Brain microvascular endothelial cell (primary cell): ENCODE measurements around the gene UGT2B15.
"Not testable (repeated sequence)": the region's sequence is repeated elsewhere in the genome, so short reads cannot be mapped to it uniquely, and the experiment has no call there.

Experiments
- DNase-seq: peaks from one replicate; pipeline ENCODE4 v3.0.0-alpha.2; 2020
- H3K27ac ChIP-seq: fragments of 250-450 bp; sonication (Bioruptor Pico); 2 replicates; pipeline ENCODE4 v1.5.1; 2020; ENCODE audit warnings: mild to moderate bottlenecking, moderate library complexity
- H3K27me3 ChIP-seq: fragments of 250-450 bp; sonication (Bioruptor Pico); replicated peaks from 2 replicates; pipeline ENCODE4 v1.5.1; 2020; ENCODE audit warnings: mild to moderate bottlenecking
- H3K36me3 ChIP-seq: fragments of 250-450 bp; sonication (Bioruptor Pico); replicated peaks from 2 replicates; pipeline ENCODE4 v1.5.1; 2020; ENCODE audit warnings: mild to moderate bottlenecking
- H3K4me3 ChIP-seq: 2 replicates; pipeline ENCODE4 v1.5.1; 2011; ENCODE audit warnings: low read depth, mild to moderate bottlenecking, control low read depth, low read length, moderate library complexity
- in situ Hi-C: cut with HindIII; loops from 2 replicates; pipeline ENCODE4 v1.10.0; 2017; ENCODE audit warnings: low sequenced_read_pairs, low pct_ligation_motif_present
- TF ChIP-seq, protein P1 (sequence below): IDR thresholded peaks from 2 replicates; pipeline ENCODE4 v1.5.1; 2011; ENCODE audit warnings: low read depth, mild to moderate bottlenecking, moderate library complexity, low read length, control low read depth, inconsistent platforms; ENCODE audit errors: missing control alignments

UGT2B15 gene

DNA sequence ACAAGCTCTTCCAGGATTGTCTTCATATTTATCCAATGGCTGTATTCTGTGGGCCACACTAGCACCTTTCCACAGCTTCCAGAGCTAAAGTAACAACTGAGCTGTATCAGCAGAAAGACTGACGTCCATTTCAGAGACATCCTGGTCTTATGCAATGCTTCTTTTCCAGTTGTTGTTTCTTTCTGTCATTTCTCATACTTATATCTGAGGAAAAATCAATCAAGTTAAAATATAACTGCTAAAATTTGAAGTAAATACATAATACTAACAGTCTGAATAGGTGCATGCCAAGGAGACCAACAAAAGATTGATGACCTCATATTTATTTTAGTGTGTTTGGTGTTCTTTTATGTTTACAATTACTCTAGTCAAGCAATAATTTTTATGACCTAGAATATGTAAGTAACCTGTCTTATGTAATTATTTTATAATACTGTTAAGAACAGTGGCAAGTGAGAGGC, at the start of gene UGT2B15:
Gene UGT2B15 (minus strand): TSS at position 174 of the 461 bp plus-strand sequence. CDS start 34 bp downstream, at position 140.
- H3K36me3 ChIP-seq, DNase-seq, H3K27ac ChIP-seq, H3K27me3 ChIP-seq, in situ Hi-C loops, H3K4me3 ChIP-seq: not testable (repeated sequence)

DNA sequence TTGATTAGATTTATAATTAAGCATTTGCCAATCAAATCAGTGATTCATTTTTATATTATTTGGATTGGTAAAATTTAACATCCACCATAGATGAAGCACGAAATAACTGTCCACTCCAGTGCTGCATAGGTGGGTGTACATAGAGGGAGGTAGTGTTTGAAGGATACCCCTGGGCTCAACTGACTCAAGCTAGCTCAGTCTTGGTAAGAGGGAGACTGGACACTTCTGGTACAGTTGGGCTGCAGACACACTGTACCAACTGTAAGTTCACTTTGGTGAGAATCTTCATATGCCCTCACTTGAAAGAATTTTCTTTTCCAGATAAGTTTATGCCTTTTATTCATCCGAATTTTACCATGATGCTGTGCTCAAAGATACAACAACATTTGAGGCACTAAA, 48.6 kb upstream of the UGT2B15 start:
- H3K27ac ChIP-seq = no peak overlapping the region
- TF ChIP-seq, protein P1, sequence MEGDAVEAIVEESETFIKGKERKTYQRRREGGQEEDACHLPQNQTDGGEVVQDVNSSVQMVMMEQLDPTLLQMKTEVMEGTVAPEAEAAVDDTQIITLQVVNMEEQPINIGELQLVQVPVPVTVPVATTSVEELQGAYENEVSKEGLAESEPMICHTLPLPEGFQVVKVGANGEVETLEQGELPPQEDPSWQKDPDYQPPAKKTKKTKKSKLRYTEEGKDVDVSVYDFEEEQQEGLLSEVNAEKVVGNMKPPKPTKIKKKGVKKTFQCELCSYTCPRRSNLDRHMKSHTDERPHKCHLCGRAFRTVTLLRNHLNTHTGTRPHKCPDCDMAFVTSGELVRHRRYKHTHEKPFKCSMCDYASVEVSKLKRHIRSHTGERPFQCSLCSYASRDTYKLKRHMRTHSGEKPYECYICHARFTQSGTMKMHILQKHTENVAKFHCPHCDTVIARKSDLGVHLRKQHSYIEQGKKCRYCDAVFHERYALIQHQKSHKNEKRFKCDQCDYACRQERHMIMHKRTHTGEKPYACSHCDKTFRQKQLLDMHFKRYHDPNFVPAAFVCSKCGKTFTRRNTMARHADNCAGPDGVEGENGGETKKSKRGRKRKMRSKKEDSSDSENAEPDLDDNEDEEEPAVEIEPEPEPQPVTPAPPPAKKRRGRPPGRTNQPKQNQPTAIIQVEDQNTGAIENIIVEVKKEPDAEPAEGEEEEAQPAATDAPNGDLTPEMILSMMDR = no peak

DNA sequence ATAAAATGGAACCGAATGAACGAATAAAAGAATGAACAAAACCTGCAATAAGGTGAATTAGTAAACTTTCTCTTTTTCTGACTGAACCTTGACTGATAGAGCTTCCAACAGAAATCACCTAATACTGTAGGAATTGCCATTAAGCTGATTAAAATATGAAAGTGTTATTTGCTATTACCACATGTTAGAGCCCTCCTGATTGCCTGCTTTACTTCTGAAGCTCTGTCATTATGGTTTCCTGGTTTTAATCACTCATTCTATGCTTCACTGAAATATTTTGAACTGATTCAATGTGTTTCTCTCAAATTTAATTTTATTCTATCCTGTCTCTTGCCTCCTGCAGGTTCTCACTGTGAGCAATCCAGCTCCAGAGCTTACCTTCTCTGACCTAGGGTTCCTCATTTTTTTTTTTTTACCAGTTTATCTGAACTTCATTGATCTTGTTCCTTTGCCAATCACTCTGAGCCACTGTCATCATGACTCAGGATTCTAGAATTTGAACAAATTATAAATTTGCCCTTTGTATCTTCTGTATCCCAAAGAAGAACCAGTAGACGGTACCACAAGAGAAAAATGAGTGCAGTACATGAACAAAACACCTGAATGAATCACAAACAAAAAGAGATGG, 48.1 kb upstream of the UGT2B15 start:
- H3K4me3 ChIP-seq = no peak overlapping the region
- no peaks in the 10 kb centered on the region for H3K36me3 ChIP-seq
- no peak overlapping the region for H3K27ac ChIP-seq
- DNase-seq = no peak
- TF ChIP-seq, protein P1 = no peak
- no peaks in the 10 kb centered on the region for H3K27me3 ChIP-seq
- in situ Hi-C loops = no loop called here

More for the DNA sequence above, 48.6 kb upstream of the UGT2B15 start:
- no peak overlapping the region for H3K4me3 ChIP-seq
- in situ Hi-C loops = no loop called here
- no peaks in the 10 kb centered on the region for H3K36me3 ChIP-seq
- DNase-seq = no peak
- H3K27me3 ChIP-seq = no peaks in the 10 kb centered on the region

DNA sequence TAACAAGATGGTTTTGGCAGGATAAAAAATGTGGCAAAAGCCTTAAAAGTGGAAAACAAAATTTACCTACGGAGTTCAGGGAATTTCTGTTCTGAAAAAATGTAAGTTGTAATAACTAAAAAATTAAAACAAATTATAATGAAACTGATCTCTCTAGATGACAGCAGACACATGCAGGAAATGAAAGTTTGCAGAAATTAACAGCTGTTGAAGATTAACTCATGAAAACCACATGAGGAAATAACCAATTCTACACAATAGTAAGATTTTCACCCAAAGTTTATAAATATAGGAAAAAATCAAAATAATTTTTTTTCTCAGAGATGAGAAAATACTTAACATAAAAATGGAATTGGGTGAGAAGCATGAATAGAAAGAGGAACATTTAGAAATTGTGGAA, 47.5 kb upstream of the UGT2B15 start:
- H3K27ac ChIP-seq = no peak overlapping the region
- TF ChIP-seq, protein P1 = no peak
- in situ Hi-C loops = no loop called here
- no peak for DNase-seq
- no peaks in the 10 kb centered on the region for H3K36me3 ChIP-seq
- H3K4me3 ChIP-seq = no peak overlapping the region
- H3K27me3 ChIP-seq = no peaks in the 10 kb centered on the region

DNA sequence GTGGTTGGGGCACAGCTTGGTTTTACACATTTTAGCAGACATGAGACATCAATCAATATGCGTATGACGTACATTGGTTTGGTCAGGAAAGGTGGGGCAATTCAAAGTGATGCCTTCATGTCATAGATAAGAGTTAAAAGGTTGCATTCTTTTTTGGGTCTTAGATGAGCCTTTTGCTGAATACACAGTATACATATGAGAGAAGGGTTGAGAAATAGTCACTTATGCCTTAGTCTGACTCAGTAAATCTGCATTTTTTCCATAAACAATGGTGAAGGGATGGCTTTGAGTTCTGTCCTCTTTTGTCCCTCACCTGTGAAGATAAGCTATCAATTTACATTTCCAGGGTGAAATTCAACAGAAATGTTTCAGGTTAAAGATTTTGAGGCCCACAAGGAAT, 43.9 kb upstream of the UGT2B15 start:
- Histone ChIP-seq H3K27me3 (no peaks in the 10 kb centered on the region), H3K36me3 (no peaks in the 10 kb centered on the region), H3K4me3 (no peak overlapping the region), H3K27ac (no peak overlapping the region)
- in situ Hi-C loops = no loop called here
- no peak for DNase-seq
- TF ChIP-seq, protein P1 = no peak

DNA sequence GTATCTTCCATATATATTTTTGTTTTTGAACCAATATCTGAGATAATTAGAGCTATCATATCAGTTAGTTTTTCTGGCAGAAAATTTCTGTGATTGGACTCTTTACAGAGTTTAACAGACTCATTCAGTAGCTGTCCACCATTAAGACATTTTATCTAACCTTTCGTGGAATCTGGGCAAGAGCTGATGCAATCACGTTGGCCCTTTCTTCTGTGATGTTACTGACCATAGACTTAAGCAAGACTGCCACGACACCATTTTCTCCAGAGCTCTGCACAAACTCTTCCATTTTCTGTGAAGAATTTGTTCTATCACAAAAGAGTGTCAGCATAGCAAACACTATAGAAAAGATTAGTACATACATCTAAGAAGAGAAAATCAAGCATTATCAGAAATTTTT, 41.8 kb upstream of the UGT2B15 start:
- no peaks in the 10 kb centered on the region for H3K36me3 ChIP-seq
- no peak overlapping the region for H3K4me3 ChIP-seq
- no peak overlapping the region for H3K27ac ChIP-seq
- no peaks in the 10 kb centered on the region for H3K27me3 ChIP-seq
- DNase-seq = no peak
- TF ChIP-seq, protein P1 = no peak
- in situ Hi-C loops = no loop called here
